ENCODE results near the gene ZNF430. TPM values are rescaled to one million over a fixed set of nuclear protein-coding genes. Genes with fewer than 3 reads are reported as not detected.

The ZNF430 gene
- total and polyA plus RNA-seq, 7 donors, result 0.92 to 36.2 (median 6.7) TPM

- intact Hi-C loops (cut with DNase I), result no loop called here
- TF ChIP-seq POLR2A (IDR thresholded peaks at IDR 0.05) (no peak), EP300 (IDR thresholded peaks at IDR 0.05) (no peak), CTCF (IDR thresholded peaks at IDR 0.05) (no peak), POLR2AphosphoS5 (IDR thresholded peaks at IDR 0.05) (peak in 3 of 4 donors; percentile 35 to 62 (median 59))
- no peak overlapping the region for H3K4me3 ChIP-seq
- DNase-seq, result no peak
- WGBS, 2 donors, result 85 to 89% methylated on average over 3 of the region's 3 CpGs
- peak overlapping the region in 3 of 4 donors; percentile 3 to 54 (median 50) for H3K27ac ChIP-seq
- peaks cover 0 to 42% (median 8%) of the 10 kb centered on the region in 4 donors for H3K4me1 ChIP-seq
- no peaks in the 10 kb centered on the region for H3K27me3 ChIP-seq
- H3K9me3 ChIP-seq, result no peaks in the 10 kb centered on the region
- no peaks in the 10 kb centered on the region for H3K36me3 ChIP-seq
Measured at GRCh38 chr19:21087871-21088270, 67.4 kb downstream of the ZNF430 start.

- Histone ChIP-seq H3K4me3 (no peak overlapping the region), H3K27ac (peak overlapping the region in 3 of 4 donors; percentile 32 to 52 (median 47)), H3K27me3 (no peaks in the 10 kb centered on the region), H3K4me1 (peaks cover 0 to 29% (median 7%) of the 10 kb centered on the region in 4 donors), H3K36me3 (no peaks in the 10 kb centered on the region), H3K9me3 (no peaks in the 10 kb centered on the region)
- TF ChIP-seq CTCF (IDR thresholded peaks at IDR 0.05) (no peak), EP300 (IDR thresholded peaks at IDR 0.05) (no peak), POLR2A (IDR thresholded peaks at IDR 0.05) (no peak), POLR2AphosphoS5 (IDR thresholded peaks at IDR 0.05) (no peak)
- intact Hi-C loops (cut with DNase I), result no loop called here
- DNase-seq, result no peak
Measured at GRCh38 chr19:21092109-21092508, 71.7 kb downstream of the ZNF430 start.

GRCh38 chr19:21094347-21095025, 74.0 kb downstream of the ZNF430 start:
- peaks cover 0 to 13% (median 7%) of the 10 kb centered on the region in 4 donors for H3K4me1 ChIP-seq
- no peak overlapping the region for H3K4me3 ChIP-seq
- 90 to 94% methylated on average over 1 of the region's 1 CpG for WGBS, 2 donors
- intact Hi-C loops (cut with DNase I), result no loop called here
- H3K27ac ChIP-seq, result no peak overlapping the region
- H3K27me3 ChIP-seq, result no peaks in the 10 kb centered on the region
- H3K36me3 ChIP-seq, result peaks cover 0 to 10% (median 0%) of the 10 kb centered on the region in 4 donors
- no peak for DNase-seq
- no peaks in the 10 kb centered on the region for H3K9me3 ChIP-seq
- TF ChIP-seq EP300 (IDR thresholded peaks at IDR 0.05), result no peak
- TF ChIP-seq POLR2AphosphoS5 (IDR thresholded peaks at IDR 0.05), result no peak
- no peak for TF ChIP-seq POLR2A (IDR thresholded peaks at IDR 0.05)
- no peak for TF ChIP-seq CTCF (IDR thresholded peaks at IDR 0.05)

- H3K36me3 ChIP-seq, result peaks cover 0 to 14% (median 0%) of the 10 kb centered on the region in 4 donors
- intact Hi-C loops (cut with DNase I), result no loop called here
- H3K27ac ChIP-seq, result no peak overlapping the region
- WGBS, 2 donors, result 64 to 88% methylated on average over 2 of the region's 2 CpGs
- H3K9me3 ChIP-seq, result no peaks in the 10 kb centered on the region
- no peaks in the 10 kb centered on the region for H3K4me1 ChIP-seq
- H3K4me3 ChIP-seq, result no peak overlapping the region
- H3K27me3 ChIP-seq, result no peaks in the 10 kb centered on the region
- TF ChIP-seq EP300 (IDR thresholded peaks at IDR 0.05), result no peak
- TF ChIP-seq POLR2AphosphoS5 (IDR thresholded peaks at IDR 0.05), result no peak
- TF ChIP-seq POLR2A (IDR thresholded peaks at IDR 0.05), result no peak
- TF ChIP-seq CTCF (IDR thresholded peaks at IDR 0.05), result no peak
- DNase-seq, result no peak
Measured at GRCh38 chr19:21098291-21098690, 77.8 kb downstream of the ZNF430 start.

Measured in sigmoid colon (tissue), 7 donors.